Activated naive CD4-positive, alpha-beta T cell treated with anti-CD3 and anti-CD28 coated beads for 36 hours (primary cell): Measurements from ENCODE around the gene ADAP1. TPM values are rescaled to one million over a fixed set of nuclear protein-coding genes. Genes with fewer than 3 reads are reported as not detected.

Experiments
- CTCF ChIA-PET: fragments of 350-600 bp; sonication (Branson Sonifier 250); formaldehyde crosslinking; loops from one replicate; lab custom pipeline; 2021; ENCODE audit warnings: antibody characterized with exemption; lab: Charles Lee
- DNase-seq: peaks from one replicate; pipeline ENCODE4 v3.0.0-alpha.2; 2020
- H3K27ac Mint-ChIP-seq: one replicate; pipeline ENCODE4 v1.8.0; 2021; ENCODE audit warnings: mild to moderate bottlenecking, mixed read lengths
- H3K27me3 Mint-ChIP-seq: one replicate; pipeline ENCODE4 v1.8.0; 2021; ENCODE audit warnings: low read depth, mixed read lengths
- H3K36me3 Mint-ChIP-seq: one replicate; pipeline ENCODE4 v1.8.0; 2021; ENCODE audit warnings: low read depth, mixed read lengths
- H3K4me1 Mint-ChIP-seq: one replicate; pipeline ENCODE4 v1.8.0; 2021; ENCODE audit warnings: low read depth, mixed read lengths
- H3K4me3 Mint-ChIP-seq: one replicate; pipeline ENCODE4 v1.8.0; 2021; ENCODE audit warnings: mild to moderate bottlenecking, moderate library complexity, mixed read lengths
- H3K9me3 Mint-ChIP-seq: one replicate; pipeline ENCODE4 v1.8.0; 2021; ENCODE audit warnings: mixed read lengths
- intact Hi-C: fragments of 100-400 bp; cut with micrococcal nuclease; formaldehyde crosslinking; loops from one replicate; pipeline ENCODE4 v1.15.1; 2023
- total RNA-seq, 2 experiments: library from RNA; stranded (reverse); gene quantifications; one replicate each; pipeline ENCODE4 v1.2.3, GENCODE V29; 2021

Gene ADAP1
- total RNA-seq, 2 experiments from 2014 or later, result 8.0 to 9.9 TPM

DNA sequence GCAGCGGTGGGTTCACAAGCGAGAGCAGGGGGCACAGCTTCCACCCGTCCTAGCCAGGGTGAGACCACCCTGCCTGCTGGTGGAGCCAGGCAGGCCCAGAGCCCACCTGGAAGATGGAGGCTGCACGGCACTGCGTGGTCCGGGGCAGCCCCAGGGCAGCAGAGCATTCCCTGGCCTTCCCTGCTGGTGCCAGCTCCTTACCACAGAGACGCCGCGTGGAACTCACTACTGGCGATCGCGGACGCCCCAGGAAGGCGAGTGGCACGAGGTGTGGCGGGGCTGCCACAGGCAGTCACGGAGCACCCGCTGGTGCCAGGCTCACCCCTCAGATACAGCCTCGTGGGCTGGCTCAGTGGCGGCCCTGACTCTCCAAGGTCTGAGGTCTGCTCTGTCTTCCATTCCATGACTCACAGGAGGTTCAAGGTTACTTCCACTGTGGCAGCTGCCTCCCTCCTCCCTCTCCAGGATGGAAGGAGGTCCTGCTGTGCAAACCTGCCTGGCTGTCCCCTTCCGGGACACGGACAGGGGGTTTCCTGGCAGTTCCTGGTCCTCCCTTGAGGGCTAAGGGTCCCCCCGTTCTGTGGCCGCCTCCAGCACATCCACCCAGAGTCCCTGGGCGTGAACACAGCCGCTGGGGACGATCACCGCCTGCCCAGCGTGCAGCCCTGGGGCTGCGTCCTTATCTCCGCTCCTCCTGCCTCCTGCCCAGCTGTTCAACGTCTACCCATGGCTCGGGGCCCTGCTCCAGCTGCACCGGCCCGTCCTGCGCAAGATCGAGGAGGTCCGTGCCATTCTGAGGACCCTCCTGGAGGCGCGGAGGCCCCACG, 31.6 kb upstream of the ADAP1 start:
- Mint-ChIP-seq H3K27me3 (peaks cover 9% of the 10 kb centered on the region), H3K4me3 (no peak overlapping the region), H3K27ac (no peak overlapping the region), H3K4me1 (no peaks in the 10 kb centered on the region), H3K36me3 (no peaks in the 10 kb centered on the region), H3K9me3 (no peaks in the 10 kb centered on the region)
- CTCF ChIA-PET, result no interaction called here
- intact Hi-C loops, result no loop called here
- no peak for DNase-seq

DNA sequence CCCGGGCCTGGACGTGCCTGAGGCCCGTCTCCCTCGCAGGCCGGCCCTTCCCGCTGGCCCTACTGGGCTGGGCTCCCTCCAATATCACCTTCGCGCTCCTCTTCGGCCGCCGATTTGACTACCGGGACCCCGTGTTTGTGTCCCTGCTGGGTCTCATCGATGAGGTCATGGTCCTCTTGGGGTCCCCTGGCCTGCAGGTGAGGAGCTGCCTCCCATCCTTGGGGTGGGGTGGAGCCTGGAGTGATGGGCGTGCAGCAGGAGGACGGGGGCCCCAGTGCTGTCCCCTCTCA, 30.6 kb upstream of the ADAP1 start:
- Mint-ChIP-seq H3K4me1 (no peaks in the 10 kb centered on the region), H3K27ac (no peak overlapping the region), H3K27me3 (peaks cover 9% of the 10 kb centered on the region), H3K36me3 (no peaks in the 10 kb centered on the region), H3K4me3 (no peak overlapping the region), H3K9me3 (no peaks in the 10 kb centered on the region)
- intact Hi-C loops, result no loop called here
- no peak for DNase-seq
- CTCF ChIA-PET, result interaction anchor here (0.9 kb wide), 1 partner anchor 8 kb away, joined by 4 read pairs; no protein-coding TSS in a partner anchor

DNA sequence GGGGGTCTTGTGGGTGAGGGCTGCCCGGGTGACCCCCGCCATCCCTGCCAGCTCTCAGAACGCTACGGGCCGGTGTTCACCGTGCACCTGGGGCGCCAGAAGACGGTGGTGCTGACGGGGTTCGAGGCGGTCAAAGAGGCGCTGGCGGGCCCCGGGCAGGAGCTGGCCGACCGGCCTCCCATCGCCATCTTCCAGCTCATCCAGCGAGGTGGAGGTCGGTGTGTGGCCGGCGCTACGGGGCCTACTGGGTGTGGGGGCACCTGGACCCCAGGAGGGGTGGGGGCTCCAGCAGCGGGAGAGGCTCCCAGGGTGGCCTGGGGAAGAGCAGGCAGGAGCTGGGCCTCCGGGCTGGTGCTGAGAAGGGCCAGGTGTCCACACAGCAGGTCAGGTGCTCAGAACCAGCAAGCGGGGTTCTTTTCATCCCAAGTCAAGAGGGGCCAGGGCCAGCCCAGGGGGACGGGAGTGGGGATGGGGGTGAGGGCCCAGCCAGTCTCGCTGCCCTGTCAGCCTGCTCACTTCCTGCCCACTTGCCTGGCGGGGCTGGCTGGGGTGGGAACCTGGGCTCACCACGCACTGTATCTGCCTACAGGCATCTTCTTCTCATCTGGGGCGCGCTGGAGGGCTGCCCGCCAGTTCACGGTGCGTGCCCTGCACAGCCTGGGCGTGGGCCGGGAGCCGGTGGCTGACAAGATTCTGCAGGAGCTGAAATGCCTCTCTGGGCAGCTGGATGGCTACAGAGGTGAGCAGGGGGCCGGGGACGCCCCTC, 30.1 kb upstream of the ADAP1 start:
- H3K36me3 Mint-ChIP-seq, result no peaks in the 10 kb centered on the region
- peaks cover 9% of the 10 kb centered on the region for H3K27me3 Mint-ChIP-seq
- no peaks in the 10 kb centered on the region for H3K4me1 Mint-ChIP-seq
- no peak for DNase-seq
- no peak overlapping the region for H3K4me3 Mint-ChIP-seq
- intact Hi-C loops, result no loop called here
- no peaks in the 10 kb centered on the region for H3K9me3 Mint-ChIP-seq
- no peak overlapping the region for H3K27ac Mint-ChIP-seq
- CTCF ChIA-PET, result interaction anchor here (0.9 kb wide), 1 partner anchor 9 kb away, joined by 4 read pairs; no protein-coding TSS in a partner anchor

DNA sequence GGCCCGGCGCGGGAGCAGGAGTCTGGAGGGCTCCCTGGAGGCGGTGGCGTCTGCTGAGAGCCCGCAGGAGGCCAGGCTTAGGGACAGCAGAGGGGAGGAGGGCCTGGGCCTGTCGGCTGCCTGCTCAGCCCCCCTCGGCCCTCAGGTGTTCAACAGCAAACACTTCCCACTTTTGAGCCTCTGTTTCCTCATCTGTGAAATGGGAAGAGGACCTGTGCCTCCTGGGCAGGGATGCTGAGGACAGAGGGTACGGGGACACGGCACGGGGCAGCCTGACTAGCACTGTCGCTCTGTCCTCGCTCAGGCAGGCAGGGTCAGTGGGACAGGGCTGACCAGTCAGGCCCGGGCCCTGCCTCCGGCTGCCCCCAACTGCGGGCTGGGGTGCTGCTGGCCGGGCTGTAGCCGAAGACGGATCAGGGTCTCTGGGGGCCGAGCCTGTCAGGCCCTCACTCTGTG, 29.2 kb upstream of the ADAP1 start:
- CTCF ChIA-PET, result no interaction called here
- no peaks in the 10 kb centered on the region for H3K9me3 Mint-ChIP-seq

DNA sequence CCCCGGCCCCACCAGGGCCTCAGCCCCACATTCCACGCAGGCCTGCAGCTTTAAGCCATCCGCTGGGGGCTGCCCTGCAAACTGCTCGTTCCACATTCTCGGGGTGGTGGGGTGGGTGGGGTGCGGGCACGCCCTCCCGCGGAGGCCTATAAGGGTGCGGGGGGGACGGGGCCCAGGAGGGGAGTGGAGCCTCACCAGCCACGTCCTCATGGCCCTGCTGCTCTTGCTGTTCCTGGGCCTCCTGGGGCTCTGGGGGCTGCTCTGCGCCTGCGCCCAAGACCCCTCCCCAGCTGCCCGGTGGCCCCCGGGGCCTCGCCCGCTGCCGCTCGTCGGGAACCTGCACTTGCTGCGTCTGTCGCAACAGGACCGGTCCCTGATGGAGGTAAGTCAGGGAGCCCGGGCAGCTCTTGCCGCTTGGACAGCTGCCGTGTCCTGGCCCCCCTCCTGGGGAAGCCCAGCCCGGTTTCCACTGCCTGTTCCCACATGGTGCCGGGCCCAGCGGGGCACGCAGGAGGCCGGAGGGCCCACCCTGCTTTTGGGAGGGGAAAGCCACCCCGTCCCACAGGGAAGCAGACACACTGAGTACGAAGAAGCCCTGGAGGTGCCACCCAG, 28.6 kb upstream of the ADAP1 start, which contains the start of gene CYP2W1:
Gene CYP2W1 (plus strand): TSS at position 178 of the 612 bp plus-strand sequence. CDS start 31 bp downstream, at position 209.
- CTCF ChIA-PET, result interaction anchor here (2.9 kb wide), 1 partner anchor 10 kb away, joined by 13 read pairs; no protein-coding TSS in a partner anchor
- intact Hi-C loops, result no loop called here
- no peak within 1 kb of the TSS for H3K27ac Mint-ChIP-seq
- no peaks in the 10 kb centered on the region for H3K36me3 Mint-ChIP-seq
- peaks cover 9% of the 10 kb centered on the region for H3K27me3 Mint-ChIP-seq
- no peaks in the 10 kb centered on the region for H3K9me3 Mint-ChIP-seq
- no peak within 1 kb of the TSS for H3K4me3 Mint-ChIP-seq
- no peaks in the 10 kb centered on the region for H3K4me1 Mint-ChIP-seq
- DNase-seq, result no peak

More for the DNA sequence above, 29.2 kb upstream of the ADAP1 start:
- H3K36me3 Mint-ChIP-seq, result no peaks in the 10 kb centered on the region
- H3K27me3 Mint-ChIP-seq, result peaks cover 9% of the 10 kb centered on the region
- H3K4me3 Mint-ChIP-seq, result no peak overlapping the region
- intact Hi-C loops, result no loop called here
- no peak overlapping the region for H3K27ac Mint-ChIP-seq
- H3K4me1 Mint-ChIP-seq, result no peaks in the 10 kb centered on the region
- no peak for DNase-seq

DNA sequence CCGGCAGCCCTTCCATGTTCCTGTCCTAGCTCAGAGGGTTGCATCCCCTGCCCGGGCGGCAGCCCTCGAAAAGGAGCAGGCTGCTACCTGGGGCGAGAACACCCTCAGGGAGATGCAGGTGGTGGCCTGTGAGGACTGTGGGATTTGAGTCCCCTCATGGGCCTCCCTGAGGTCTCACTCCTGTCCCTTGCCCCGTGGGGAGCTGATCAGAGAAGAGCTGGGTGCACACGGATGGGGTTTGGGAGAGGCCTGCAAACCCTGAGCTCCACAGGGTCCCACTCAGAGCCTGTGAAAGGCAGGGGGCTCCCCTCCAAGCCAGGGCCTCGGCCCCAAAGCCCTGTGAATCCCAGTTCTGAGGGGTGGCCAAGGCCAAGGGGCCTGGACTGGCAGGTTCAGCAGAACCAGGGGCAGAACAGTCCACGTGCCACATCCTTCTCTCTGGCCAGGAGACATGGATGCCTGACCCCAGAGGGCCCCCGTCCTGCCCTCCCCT, 28.1 kb upstream of the ADAP1 start:
- no peaks in the 10 kb centered on the region for H3K4me1 Mint-ChIP-seq
- no peaks in the 10 kb centered on the region for H3K9me3 Mint-ChIP-seq
- intact Hi-C loops, result no loop called here
- no peak for DNase-seq
- no peaks in the 10 kb centered on the region for H3K36me3 Mint-ChIP-seq
- no peak overlapping the region for H3K4me3 Mint-ChIP-seq
- no peak overlapping the region for H3K27ac Mint-ChIP-seq
- CTCF ChIA-PET, result interaction anchor here (1.2 to 2.9 kb wide), 2 partner anchors 10 to 83 kb away, joined by 3 to 13 read pairs; no protein-coding TSS in a partner anchor
- peaks cover 9% of the 10 kb centered on the region for H3K27me3 Mint-ChIP-seq

DNA sequence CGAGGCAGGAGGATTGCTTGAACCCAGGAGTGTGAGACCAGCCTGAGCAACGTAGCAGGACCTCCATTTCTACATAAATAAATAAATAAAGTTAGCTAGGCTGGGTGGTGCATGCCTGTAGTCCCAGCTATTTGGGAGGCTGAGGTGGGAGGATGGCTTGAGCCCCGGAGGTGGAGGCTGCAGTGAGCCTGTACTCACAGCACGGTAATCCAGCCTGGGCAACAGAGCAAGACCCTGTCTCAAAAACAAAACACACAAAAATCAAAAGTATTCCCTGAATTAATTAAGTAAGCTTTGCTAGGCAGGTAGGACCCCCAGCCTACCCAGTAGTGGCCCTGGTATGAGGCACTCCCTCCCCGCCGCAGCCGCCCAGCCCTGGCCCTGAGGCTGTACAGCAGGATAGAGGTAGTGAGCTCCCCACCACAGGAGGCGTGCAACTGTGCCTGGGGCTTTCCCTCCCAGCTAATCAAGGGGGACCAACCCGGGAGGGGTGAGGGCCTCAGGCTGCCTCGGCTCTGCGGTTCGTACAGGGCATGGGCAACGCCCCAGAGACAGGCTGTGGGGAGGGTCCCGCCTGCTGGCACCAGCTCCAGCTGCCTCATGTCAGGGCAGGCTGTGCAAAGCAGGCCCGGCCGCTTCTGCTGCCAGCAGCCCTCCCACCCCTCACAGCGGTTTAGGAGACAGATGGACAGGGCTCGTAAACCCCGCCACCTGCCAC, 27.5 kb upstream of the ADAP1 start:
- Mint-ChIP-seq H3K27me3 (peaks cover 9% of the 10 kb centered on the region), H3K9me3 (no peaks in the 10 kb centered on the region), H3K36me3 (no peaks in the 10 kb centered on the region), H3K4me3 (no peak overlapping the region), H3K4me1 (no peaks in the 10 kb centered on the region), H3K27ac (no peak overlapping the region)
- CTCF ChIA-PET, result interaction anchor here (1.2 to 2.9 kb wide), 2 partner anchors 11 to 83 kb away, joined by 3 to 13 read pairs; no protein-coding TSS in a partner anchor
- no peak for DNase-seq
- intact Hi-C loops, result no loop called here

DNA sequence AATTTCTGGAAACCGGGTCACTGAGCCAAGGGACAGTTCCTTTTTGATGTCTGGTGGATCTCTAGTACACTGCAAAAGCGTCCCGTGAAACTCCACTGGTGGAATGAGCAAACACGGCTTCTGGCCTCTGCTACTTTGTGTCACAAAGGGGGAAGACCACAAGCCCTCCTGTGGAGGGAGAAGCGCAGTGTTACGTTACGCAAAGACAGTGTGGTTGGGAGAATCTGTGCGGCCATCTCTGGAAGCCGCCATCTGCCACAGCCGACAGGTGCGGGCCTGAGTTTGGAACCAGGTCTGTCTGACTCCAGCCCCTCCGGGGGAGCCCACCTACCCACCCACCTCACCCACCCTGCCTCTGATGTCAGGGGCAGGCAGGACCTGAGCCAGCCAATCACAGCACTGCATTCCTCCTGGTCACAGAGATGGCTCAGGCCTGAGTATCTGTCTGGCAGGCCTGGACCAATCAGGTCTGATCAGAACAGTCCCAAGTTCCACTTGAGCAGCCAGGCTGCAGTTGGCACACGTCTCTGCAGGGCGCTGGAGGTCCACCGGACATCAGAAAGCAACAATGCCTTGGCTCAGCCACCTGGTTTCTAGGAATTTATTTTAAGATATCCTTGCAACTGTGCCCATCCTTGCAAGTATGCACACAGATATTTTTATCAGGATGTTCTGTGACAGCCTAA, 25.5 kb upstream of the ADAP1 start:
- DNase-seq, result no peak
- intact Hi-C loops, result no loop called here
- Mint-ChIP-seq H3K9me3 (no peaks in the 10 kb centered on the region), H3K4me1 (no peaks in the 10 kb centered on the region), H3K27ac (no peak overlapping the region), H3K4me3 (no peak overlapping the region), H3K36me3 (no peaks in the 10 kb centered on the region), H3K27me3 (no peaks in the 10 kb centered on the region)
- CTCF ChIA-PET, result interaction anchor here (2.5 kb wide), 1 partner anchor 86 kb away, joined by 9 read pairs; no protein-coding TSS in a partner anchor

DNA sequence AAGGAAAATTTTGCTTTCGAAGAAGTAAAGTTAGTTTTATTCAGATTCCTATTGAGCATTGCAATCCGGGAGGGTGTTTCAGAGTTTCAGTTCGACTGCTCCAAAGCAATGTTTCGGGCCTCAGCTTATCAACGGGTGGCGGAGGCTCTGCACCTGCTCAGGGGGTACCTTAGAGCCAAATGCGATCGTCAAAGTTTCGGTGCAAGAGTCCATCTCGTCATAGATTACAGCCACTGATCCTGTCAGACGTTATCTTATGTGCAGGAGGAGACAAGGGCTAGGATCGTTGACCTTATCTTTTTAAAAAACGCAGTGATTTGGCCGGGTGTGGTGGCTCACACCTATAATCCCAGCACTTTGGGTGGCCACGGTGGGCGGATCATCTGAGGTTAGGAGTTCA, 24.7 kb upstream of the ADAP1 start:
- Mint-ChIP-seq H3K27ac (no peak overlapping the region), H3K9me3 (no peaks in the 10 kb centered on the region), H3K27me3 (no peaks in the 10 kb centered on the region), H3K4me3 (no peak overlapping the region), H3K36me3 (no peaks in the 10 kb centered on the region), H3K4me1 (peaks cover 7% of the 10 kb centered on the region)
- intact Hi-C loops, result no loop called here
- DNase-seq, result no peak
- CTCF ChIA-PET, result interaction anchor here (2.5 to 6.2 kb wide), 2 partner anchors 15 to 87 kb away, joined by 9 to 38 read pairs; no protein-coding TSS in a partner anchor

DNA sequence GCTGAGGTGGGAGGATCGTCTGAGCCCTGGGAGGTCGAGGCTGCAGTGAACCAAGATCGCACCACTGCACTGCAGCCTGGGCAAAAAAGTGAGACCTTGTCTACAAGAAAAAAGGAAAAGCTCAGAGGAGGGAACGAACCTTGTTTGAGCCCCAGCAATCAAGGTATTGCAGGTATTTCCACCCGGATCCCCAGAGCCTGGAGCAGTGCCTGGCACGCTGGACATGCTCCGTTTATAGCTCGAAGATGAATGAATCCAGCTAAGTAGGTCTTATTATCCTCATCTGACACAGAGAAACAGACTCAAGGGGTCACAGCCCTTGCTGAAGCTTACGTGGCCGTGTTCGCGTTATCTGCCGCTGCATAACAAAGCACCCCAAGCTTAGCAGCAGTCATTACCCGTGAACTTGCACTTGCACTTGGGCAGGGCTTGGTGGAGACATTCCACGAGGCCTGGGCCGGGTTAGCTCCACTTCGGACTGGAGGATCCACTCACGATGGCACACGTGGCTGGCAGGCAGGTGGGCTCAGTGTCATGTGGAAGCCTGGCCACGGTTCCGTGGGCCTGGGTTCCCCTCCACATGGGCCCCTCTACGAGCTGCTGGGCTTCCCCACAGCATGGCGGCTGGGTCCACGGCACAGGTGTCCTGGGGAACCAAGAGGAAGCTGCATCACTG, 24.1 kb upstream of the ADAP1 start:
- H3K36me3 Mint-ChIP-seq, result no peaks in the 10 kb centered on the region

DNA sequence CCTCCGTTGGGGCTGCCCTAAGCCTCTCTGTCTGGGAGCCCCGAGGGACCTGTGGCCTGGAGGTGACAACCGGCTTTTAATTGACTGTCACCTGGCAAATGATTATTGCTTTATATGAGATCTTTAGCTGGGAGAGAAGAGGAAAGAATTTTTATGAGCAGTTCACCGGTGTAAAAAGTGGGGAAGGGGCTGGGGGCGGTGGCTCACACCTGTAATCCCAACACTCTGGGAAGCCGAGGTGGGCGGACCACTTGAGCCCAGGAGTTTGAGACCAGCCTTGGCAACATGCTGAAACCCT, 23.5 kb upstream of the ADAP1 start:
- intact Hi-C loops, result no loop called here
- CTCF ChIA-PET, result interaction anchor here (2.5 to 6.2 kb wide), 2 partner anchors 16 to 88 kb away, joined by 9 to 38 read pairs; no protein-coding TSS in a partner anchor
- Mint-ChIP-seq H3K4me1 (peaks cover 15% of the 10 kb centered on the region), H3K4me3 (no peak overlapping the region), H3K27ac (no peak overlapping the region), H3K27me3 (no peaks in the 10 kb centered on the region), H3K9me3 (no peaks in the 10 kb centered on the region), H3K36me3 (peaks cover 3% of the 10 kb centered on the region)
- no peak for DNase-seq

More for the DNA sequence above, 24.1 kb upstream of the ADAP1 start:
- intact Hi-C loops, result no loop called here
- H3K27ac Mint-ChIP-seq, result no peak overlapping the region
- no peak overlapping the region for H3K4me3 Mint-ChIP-seq
- H3K4me1 Mint-ChIP-seq, result peaks cover 9% of the 10 kb centered on the region
- CTCF ChIA-PET, result interaction anchor here (2.5 to 6.2 kb wide), 2 partner anchors 15 to 87 kb away, joined by 9 to 38 read pairs; no protein-coding TSS in a partner anchor
- no peaks in the 10 kb centered on the region for H3K27me3 Mint-ChIP-seq
- no peaks in the 10 kb centered on the region for H3K9me3 Mint-ChIP-seq
- no peak for DNase-seq
